GM19043 (cell line): ENCODE measurements around the gene B3GALT4.
"Not testable (repeated sequence)": the region's sequence is repeated elsewhere in the genome, so short reads cannot be mapped to it uniquely, and the experiment has no call there.

Experiments used
- ATAC-seq: cut with Tn5 transposase; IDR thresholded peaks from one replicate; pipeline ENCODE4 v1.9.1; 2021; ENCODE audit warnings: low read depth; ENCODE audit not compliant: unreplicated experiment

The B3GALT4 gene

DNA sequence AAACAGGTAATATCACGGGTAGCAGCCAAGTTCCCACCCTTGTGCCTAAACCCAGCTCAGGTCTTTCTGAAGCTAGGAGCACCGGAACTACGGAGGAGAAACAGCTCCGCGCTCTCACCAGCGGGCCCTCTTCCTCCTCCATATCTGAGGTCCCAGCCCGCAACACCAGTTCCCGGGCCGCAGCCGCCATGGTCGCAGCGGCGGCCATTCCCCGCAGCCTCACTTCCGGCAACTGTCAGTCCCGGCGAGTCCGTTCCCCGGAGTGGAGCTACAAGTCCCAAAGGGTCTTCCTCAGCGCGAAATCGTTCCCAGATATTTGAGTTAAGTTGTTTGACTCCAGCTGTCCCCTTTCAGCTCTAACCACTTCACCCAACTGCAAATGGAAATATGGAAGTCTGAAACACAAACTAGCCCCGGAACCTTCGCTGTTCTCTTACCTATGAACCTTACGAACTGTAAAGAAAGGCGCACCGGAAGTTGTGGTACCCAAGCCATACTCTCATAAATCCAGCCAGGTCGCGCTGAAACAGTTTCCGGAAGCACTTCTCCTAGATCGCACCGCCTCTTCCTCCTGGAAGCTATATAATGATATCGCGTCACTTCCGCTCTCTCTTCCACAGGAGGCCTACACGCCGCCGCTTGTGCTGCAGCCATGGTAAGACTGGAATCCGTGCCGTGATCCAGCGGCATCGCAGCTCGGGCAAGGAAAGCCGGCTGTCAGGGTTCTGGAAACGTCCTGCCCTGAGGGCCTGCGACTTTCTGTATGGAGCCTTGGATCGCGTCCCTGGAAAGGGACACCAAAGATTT lies 5.3 kb upstream of the B3GALT4 start, which contains the start of the genes RPS18 and VPS52:
RPS18 (plus strand) TSS at position 608 of the 807 bp plus-strand sequence; CDS start at position 653, 45 bp downstream.
VPS52 (minus strand) TSS at position 409 of the 807 bp plus-strand sequence; CDS start at position 208, 201 bp downstream.
- ATAC-seq, result peak; percentile 71

DNA sequence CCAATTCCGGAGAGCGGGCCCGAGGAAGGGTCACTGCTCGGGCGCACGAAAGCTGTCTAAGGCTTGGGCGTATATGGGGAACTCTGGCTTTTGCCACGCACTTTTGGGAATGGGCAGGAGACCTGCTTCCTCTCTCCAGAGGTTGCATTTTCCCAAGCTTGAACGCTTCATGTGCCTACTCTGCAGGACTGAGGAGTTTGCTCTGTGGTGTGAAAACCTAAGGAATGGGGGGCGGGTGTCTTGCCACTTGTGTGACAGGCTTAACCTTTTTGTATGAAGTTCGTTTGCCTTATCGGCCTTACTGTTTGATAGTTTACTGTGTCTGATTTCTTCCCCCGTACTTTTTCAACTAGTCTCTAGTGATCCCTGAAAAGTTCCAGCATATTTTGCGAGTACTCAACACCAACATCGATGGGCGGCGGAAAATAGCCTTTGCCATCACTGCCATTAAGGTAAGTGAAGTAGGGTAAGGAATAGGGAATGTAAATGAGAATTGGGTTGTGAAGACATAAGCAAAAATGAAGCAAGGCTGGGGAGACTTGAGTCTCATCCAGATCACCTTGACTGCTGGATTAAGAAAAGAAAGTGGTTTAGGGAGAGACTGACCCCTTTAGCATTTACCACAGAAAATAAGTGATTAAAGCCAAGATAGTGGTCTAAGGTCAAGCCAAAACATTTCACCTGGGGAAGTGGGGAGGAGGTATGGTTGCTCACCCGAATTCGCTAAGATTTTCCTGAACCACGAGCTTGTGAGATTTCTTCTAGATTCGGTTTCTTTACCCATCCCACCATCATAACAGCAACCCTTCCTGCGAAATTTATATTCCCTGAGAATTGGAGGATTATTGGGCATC lies 4.4 kb upstream of the B3GALT4 start:
- ATAC-seq, result no peak

DNA sequence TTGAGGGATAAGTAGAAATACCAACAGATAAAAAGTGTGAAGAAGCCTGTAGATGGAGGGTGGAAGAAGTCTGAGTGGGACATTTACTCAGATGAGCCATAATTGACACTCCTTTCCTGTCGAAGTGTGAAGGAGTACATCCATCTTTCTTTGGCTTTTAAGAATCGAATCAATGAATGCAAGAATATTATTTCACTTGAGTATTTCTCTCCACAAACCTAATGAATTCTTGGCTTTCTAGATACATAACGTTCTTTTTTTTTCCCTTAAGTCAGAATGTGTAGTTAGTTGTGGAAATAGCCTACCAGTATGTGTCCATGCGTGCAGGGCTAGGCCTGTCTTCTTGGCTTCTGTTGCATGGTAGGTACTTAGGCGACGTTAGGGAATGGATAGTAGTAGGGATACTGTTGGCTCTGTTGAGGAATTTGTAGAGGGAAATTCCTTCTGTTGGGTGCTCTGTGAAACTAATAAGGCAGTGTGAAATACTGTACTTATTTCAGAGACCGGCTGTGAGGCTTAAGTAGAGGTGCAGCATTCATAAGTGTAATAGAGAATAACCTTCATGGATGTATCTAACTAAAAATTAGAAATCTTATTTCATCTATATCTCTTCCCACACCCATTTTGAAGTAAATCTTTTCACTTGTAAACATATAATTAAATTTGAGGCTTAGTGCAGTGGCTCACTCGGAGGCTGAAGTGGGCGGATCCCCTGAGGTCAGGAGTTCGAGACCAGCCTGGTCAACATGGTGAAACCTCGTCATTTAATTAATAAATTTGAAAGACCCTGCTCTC lies 3.6 kb upstream of the B3GALT4 start:
- ATAC-seq, result no peak

DNA sequence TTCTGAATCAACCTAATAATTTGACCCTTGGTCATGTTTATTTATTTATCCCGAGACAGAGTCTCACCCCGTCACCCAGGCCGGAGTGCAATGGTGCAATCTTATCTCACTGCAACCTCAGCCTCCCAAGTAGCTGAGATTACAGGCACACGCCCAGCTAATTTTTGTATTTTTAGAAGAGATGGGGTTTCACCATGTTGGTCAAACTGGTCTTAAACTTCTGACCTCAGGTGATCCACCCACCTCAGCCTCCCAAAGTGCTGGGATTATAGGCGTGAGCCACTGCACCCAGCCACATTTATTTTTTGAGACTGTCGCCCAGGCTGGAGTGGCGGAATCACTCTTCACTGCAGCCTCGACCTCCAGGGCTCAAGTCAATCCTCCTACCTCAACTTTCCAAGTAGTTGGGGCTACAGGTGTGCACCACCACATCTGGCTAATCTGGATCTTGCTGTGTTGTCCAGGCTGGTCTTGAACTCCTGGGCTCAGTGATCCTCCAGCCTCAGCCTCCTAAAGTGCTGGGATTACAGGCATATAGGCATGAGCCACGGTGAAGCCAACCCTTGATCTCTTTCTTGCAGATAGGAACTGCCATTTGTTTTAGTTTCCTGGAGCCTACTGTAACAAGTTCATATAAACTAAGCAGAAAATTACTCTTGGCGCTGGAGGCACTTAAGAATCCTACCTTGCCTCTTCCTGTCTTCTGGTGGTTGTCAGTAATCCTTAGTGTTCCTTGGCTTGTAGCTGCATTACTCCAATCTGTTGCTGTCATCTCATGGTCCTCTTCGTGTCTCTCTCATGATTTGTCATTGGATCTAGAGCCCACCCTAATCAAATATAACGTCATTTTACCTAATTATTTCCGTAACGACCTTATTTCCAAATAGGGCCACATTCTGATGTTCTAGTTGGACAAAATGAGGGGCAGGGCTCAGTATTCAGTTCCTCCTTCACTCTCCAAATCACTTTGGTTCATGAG lies 2.7 kb upstream of the B3GALT4 start:
- no peak for ATAC-seq

DNA sequence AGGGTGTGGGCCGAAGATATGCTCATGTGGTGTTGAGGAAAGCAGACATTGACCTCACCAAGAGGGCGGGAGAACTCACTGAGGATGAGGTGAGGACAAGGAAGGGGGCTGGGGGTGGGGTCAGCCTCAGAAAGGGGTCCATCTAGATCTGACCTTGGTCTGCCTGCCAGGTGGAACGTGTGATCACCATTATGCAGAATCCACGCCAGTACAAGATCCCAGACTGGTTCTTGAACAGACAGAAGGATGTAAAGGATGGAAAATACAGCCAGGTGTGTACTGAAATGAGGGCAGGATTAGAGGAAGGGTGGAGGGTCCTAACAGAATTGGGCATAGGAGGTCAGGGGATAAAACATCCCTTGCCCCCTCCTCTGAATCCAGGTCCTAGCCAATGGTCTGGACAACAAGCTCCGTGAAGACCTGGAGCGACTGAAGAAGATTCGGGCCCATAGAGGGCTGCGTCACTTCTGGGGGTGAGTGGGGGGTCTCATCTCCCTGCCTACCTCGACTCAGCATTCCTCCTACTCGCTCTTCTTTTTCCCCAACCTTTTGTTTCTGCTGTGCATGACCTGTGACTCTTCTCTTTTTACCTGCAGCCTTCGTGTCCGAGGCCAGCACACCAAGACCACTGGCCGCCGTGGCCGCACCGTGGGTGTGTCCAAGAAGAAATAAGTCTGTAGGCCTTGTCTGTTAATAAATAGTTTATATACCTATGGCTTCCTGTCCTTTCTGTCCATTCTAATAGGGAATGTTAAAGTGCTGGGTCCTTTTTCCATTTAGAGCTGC lies 935 bp upstream of the B3GALT4 start:
- not testable (repeated sequence) for ATAC-seq

DNA sequence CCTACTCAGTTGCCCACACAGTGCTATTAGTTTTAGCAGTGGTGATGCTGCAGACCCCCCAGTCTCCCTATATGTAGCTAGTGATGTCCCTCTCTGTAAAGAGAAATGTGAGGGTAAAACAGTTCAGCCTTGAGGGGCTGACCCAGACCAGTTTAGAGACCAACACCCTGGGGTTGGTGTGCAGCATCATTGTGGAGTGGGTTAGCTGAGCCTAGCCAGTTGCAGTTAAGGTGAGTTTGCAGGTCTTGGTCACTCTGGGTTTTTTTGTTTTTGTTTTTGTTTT lies 401 bp upstream of the B3GALT4 start:
- ATAC-seq, result no peak

DNA sequence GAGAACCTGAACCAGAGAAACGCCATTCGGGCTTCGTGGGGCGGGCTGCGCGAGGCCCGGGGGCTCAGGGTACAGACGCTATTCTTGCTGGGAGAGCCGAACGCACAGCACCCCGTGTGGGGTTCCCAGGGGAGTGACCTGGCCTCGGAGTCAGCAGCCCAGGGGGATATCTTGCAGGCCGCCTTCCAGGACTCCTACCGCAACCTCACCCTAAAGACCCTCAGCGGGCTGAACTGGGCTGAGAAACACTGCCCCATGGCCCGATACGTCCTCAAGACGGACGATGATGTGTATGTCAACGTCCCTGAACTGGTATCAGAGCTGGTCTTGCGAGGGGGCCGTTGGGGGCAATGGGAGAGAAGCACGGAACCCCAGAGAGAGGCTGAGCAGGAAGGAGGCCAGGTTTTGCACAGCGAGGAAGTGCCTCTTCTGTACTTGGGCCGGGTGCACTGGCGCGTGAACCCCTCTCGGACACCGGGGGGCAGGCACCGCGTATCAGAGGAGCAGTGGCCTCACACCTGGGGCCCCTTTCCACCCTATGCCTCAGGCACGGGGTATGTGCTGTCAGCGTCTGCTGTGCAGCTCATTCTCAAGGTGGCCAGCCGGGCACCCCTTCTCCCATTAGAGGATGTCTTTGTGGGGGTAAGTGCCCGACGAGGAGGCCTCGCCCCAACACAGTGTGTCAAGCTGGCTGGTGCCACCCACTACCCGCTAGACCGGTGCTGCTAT lies 904 bp downstream of the B3GALT4 start:
- no peak for ATAC-seq

DNA sequence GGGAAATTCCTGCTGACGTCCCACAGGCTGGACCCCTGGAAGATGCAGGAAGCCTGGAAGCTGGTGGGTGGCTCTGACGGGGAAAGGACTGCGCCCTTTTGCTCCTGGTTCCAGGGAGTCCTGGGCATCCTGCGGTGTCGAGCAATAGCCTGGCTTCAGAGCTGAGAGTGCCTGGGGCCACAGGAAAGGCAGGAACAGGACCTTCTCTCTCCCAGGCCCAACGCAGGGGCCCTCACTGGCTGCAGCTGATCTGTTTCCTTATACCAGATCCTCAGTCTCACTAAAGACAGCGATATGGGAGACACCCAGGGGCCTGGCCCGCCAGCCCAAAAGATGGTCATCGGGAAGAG lies 1.4 kb downstream of the B3GALT4 start:
- no peak for ATAC-seq

DNA sequence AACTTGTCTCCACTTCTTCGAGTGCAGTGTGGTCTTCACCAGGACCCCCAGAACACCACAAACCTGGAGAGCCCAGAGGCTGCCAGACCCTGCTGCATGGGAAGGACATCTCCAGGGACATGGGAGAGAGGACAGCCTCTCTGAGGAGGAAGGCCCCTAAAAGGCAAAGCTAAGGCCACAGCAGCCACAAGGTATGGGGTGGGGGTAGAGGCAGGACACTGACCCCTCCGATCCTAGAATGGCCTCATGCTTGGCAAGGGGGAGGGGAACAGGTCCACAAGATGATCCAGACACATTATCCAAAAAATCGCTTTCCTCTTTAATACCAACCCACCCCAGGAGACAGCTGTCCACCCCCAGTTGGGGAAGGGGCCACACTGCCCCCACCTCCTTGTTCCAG lies 1.9 kb downstream of the B3GALT4 start:
- ATAC-seq, result no peak

DNA sequence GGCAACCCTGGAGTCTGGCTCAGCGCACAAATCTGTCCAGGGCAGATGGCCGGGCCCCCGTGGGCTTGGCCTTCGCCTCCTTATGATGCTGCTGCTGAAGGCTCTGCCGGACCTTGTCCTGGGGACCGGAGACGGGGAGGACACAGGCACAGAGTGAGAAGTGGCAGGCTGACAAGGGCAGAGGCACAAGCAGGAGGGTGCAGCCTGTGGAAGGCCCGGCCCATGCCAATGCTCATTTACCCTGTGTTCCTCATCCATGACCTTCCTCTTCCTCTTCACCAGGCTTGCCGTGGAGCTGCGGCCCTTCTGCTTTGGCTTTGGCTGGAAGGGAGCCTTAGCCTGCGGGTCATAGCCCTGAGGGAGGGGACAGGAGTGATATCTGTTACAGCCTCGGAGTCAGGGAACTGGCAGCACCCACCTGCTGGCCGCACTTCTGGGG lies 2.4 kb downstream of the B3GALT4 start:
- no peak for ATAC-seq

DNA sequence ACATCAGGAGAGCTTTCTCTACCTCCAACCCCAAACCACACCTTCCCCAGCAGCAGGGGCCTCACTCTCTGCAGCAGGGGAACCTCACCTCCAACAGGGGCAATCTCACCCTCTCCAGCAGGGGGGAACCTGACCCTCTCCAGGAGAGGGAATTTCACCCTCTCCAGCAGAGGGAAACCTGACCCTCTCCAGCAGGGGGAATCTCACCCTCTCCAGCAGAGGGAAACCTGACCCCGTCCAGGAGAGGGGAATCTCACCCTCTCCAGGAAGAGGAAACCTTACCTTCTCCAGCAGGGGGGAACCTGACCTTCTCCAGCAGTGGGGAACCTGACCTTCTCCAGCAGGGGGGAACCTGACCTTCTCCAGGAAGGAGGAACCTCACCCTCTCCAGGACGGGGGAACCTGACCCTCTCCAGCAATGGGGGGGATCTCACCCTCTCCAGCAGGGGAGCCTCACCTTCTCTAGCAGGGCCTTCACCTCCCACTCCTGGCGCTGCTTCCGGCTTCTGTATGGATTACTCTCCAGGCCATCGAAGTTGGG lies 3.1 kb downstream of the B3GALT4 start:
- ATAC-seq, result no peak

DNA sequence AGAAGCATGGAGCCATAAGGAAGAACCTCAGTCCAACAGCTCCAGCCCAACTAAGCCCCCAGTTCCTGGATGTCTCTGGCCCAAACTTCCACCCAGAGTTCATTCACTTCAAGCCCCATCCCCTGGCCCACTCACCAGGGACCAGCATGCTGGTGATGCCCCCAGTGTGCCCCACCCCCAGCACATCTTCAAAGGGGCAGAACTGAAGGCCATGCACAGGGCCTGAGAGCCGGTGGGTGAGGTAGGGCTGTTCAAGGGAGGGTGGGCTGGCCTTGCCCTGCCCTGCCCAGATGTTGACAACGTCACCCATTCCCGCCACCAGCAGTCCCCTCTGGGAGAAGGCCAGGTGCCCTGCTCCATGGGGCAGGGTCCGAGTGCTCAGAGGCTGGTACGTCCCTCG lies 3.6 kb downstream of the B3GALT4 start:
- ATAC-seq, result no peak

DNA sequence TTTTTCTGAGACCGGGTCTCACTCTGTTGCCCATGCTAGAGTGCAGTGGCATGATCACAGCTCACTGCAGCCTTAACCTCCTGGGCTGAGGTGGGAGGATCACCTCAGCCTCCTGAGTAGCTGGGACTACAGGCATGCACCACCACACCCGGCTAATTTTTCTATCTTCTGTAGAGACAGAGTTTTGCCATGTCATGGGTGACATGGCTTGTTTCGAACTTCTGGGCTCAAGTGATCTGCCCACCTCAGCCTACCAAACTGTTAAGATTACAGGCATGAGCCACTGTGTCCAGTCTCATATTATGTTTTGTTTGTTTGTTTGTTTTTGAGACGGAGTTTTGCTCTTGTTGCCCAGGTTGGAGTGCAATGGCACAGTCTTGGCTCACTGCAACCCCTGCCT lies 8.3 kb downstream of the B3GALT4 start:
- ATAC-seq, result not testable (repeated sequence)

DNA sequence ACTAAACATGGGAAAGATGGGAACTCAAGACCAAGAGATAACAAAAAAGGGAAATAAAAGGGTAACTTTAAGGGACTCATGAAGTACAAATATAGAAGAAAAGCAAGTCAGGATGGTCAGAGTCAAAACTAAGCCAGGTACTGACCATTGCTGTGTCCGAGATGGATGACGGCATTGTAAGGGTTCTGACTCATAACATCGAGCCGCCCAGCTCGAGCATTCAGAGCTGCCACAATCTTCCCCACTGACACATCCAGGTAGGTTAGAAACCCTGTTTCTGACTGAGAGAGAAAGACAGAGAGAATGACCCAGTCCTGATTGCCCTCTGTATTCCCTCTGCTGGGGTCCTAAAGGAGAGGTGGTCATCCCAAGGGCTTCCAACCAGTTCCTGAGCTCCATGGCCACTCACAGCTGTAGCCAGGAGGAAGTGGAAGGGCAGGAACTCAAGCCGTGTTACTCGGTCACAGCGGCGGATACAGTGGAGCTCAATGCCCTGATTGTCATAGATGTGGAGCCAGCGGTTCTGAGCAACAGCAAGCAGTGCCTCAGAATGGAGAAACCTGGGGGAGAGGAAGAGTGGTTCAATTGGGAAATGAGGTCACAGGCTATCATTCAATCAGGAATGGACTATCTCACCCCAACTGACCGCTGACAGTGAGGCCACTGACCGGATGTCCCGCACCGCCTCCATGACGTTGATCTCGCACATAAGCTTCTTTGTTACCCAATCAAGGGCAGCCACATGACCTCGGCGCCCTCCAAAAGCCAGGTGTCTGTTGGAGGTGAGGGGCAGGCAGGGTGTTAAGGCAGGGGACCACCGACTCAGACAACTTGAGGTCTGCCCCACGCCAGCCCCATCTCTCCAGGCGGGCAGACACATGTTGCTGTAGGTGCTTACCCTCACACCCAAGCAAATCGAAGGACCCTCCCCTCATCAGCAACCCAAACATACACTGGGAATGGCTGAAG lies 10.3 kb downstream of the B3GALT4 start:
- no peak for ATAC-seq

DNA sequence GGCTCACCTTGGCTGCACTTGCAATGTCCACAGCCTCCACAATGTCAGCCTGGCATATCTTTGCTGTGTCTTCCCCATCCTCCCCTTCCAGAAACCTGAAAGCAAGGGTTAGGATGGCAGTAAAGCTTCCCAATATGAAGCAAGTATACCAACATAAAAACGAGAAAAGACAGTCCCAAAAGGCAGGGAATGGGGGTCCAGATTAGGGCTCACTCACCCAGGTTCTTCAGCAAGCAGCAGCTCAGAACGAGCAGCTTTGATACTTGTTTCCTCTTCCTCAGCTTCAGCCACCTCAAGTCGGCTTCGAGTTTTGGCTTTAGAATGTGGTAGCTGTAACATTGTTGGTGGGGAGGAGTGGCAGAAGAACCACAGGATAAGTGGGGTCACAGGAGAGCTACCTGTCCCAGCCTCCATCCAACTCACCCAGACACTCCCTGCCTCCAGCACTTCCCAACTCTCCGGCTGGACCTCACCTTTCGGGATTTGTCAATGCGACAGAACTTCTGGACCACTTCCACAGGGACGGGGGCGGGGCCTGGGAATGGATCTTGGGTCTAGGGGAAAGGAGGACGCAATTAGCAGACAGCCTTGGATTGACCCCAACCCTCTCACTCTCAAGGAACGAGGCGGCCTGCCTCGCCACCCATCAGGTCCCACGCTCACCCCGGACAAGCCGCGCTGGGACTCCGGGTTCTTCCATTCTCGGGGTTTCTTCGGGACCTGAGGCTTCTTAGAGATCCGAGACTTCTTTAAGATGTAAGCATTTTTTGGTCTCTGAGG lies 11.4 kb downstream of the B3GALT4 start:
- no peak for ATAC-seq
